ENCODE results near the gene DPYD.

Gene DPYD

GRCh38 chr1:97920832-97921571 is at the start of gene DPYD:
DPYD (minus strand) TSS chr1:97921034; CDS start chr1:97920922, 112 bp downstream.
- DNase-seq: peak in 55 of 56 donors; percentile 23 to 93 (median 82)

- no peak for DNase-seq
Observed at GRCh38 chr1:97960470-97960869, 39.6 kb upstream of the DPYD start.

- no peak for DNase-seq
Observed at GRCh38 chr1:97947695-97948094, 26.9 kb upstream of the DPYD start.

- peak in 2 of 56 donors; percentile 18 to 22 for DNase-seq
Observed at GRCh38 chr1:97943354-97943753, 22.5 kb upstream of the DPYD start.

- no peak for DNase-seq
Observed at GRCh38 chr1:97942161-97943123, 21.6 kb upstream of the DPYD start.

- DNase-seq: no peak
Observed at GRCh38 chr1:97938285-97938642, 17.4 kb upstream of the DPYD start.

GRCh38 chr1:97936976-97937375 is 16.1 kb upstream of the DPYD start:
- peak in 43 of 56 donors; percentile 2 to 75 (median 39) for DNase-seq

- no peak for DNase-seq
Observed at GRCh38 chr1:97934491-97934890, 13.7 kb upstream of the DPYD start.

GRCh38 chr1:97929874-97930851 is 9.3 kb upstream of the DPYD start:
- DNase-seq: no peak

GRCh38 chr1:97926017-97926708 is 5.3 kb upstream of the DPYD start:
- DNase-seq: no peak

- DNase-seq: peak in 1 of 56 donors; percentile 1
Observed at GRCh38 chr1:97925151-97925550, 4.3 kb upstream of the DPYD start.

- no peak for DNase-seq
Observed at GRCh38 chr1:97923811-97924210, 3.0 kb upstream of the DPYD start.

- peak in 6 of 56 donors; percentile 14 to 70 (median 60) for DNase-seq
Observed at GRCh38 chr1:97920276-97920831, 480 bp downstream of the DPYD start.

- no peak for DNase-seq
Observed at GRCh38 chr1:97919585-97920261, 1.1 kb downstream of the DPYD start.

GRCh38 chr1:97918961-97919360 is 1.9 kb downstream of the DPYD start:
- no peak for DNase-seq

- no peak for DNase-seq
Observed at GRCh38 chr1:97913506-97914139, 7.2 kb downstream of the DPYD start.

GRCh38 chr1:97911266-97912215 is 9.3 kb downstream of the DPYD start:
- no peak for DNase-seq

- no peak for DNase-seq
Observed at GRCh38 chr1:97909266-97909665, 11.6 kb downstream of the DPYD start.
